Psoas muscle (tissue), 8 donors: Measurements from ENCODE around the gene APBB2. TPM values are rescaled to one million over a fixed set of nuclear protein-coding genes. Genes with fewer than 3 reads are reported as not detected.
A peak's percentile ranks its signal among the peaks of the same experiment; 100 is the strongest.

Source experiments
- ATAC-seq, 4 donors: fragments of 200-7000 bp; cut with Tn5 transposase; one replicate each; pipeline ENCODE4 v1.9.1; 2020; ENCODE audit warnings: moderate library complexity in 3 of 4, mild to moderate bottlenecking in 2 of 4
- DNase-seq, 2 donors: peaks; one replicate each; pipeline ENCODE4 v3.0.0-alpha.2; 2020
- H3K27ac ChIP-seq: fragments of 200-600 bp; one replicate; pipeline ENCODE4 v1.8.0; 2022
- H3K27me3 ChIP-seq, 3 donors: fragments of 200-600 bp in 1 of 3; one replicate each; pipeline versions ENCODE4 v1.6.1 to v1.8.0; 2013 to 2022; ENCODE audit warnings: low read length in 2 of 3, mild to moderate bottlenecking in 2 of 3, moderate library complexity in 1 of 3; ENCODE audit not compliant: insufficient read depth in 3 of 3
- H3K36me3 ChIP-seq, 2 donors: fragments of 200-600 bp in 1 of 2; one replicate each; pipeline versions ENCODE4 v1.6.1 to v1.8.0; 2013 to 2022; ENCODE audit warnings: low read depth in 1 of 2, mild to moderate bottlenecking in 1 of 2, moderate library complexity in 1 of 2; ENCODE audit not compliant: insufficient read depth in 1 of 2
- H3K4me1 ChIP-seq: fragments of 200-600 bp; one replicate; pipeline ENCODE4 v1.8.0; 2022
- H3K4me3 ChIP-seq: fragments of 200-600 bp; one replicate; pipeline ENCODE4 v1.8.0; 2022; ENCODE audit warnings: mild to moderate bottlenecking
- H3K9me3 ChIP-seq: fragments of 200-600 bp; one replicate; pipeline ENCODE4 v1.8.0; 2022
- WGBS, 3 donors: extraction: QIAGEN DNeasy Blood & Tissue Kit; methylation state at CpG; one replicate each; pipeline versions ENCODE4 v1.1.6 to v1.1.7; 2013; 5-methylcytosine and 5-hydroxymethylcytosine counted together
- intact Hi-C, 2 donors: fragments of 100-400 bp; cut with DNase I; formaldehyde crosslinking; loops; one replicate each; pipeline versions ENCODE4 v1.11.0 to v1.14.2; 2022
- polyA plus RNA-seq, 3 donors: library from polyadenylated mRNA; stranded (reverse); fragments of 200-250 nt; gene quantifications; one replicate each; pipeline ENCODE4 v1.2.3, GENCODE V29; 2013
- total RNA-seq, 4 donors: library from RNA; stranded (reverse); fragmentation: NEBNext Ultra II Directional in 2 of 4; extraction: Animal tissue kit (Norgen Biotek cat#: 25700) in 2 of 4; gene quantifications; one replicate each; pipeline versions ENCODE4 v1.2.1 to v1.2.4, GENCODE V29; 2021 to 2023
- TF ChIP-seq, protein P1 (sequence below): fragments of 200-600 bp; IDR thresholded peaks from one replicate; pipeline ENCODE4 v1.8.0; 2022; ENCODE audit warnings: antibody characterized with exemption
- donor health status: healthy with polysubstance abuse.
- donor health status: DM: no; HTN: no; CAD: no; lungs with moderate emphysema.
- donor health status: Bipolar disorder and iron deficiency.
- donor health status: healthy.
- donor health status: DM: yes; HTN: yes; CAD: no.
- donor health status: DM: no; HTN: no; CAD: no.
- donor health status: DM: no; HTN: no; CAD: no.
- donor health status: DM: yes; HTN: yes; CAD: no.

APBB2 gene
- total and polyA plus RNA-seq, 7 donors = 3.1 to 37.4 (median 11.3) TPM

DNA sequence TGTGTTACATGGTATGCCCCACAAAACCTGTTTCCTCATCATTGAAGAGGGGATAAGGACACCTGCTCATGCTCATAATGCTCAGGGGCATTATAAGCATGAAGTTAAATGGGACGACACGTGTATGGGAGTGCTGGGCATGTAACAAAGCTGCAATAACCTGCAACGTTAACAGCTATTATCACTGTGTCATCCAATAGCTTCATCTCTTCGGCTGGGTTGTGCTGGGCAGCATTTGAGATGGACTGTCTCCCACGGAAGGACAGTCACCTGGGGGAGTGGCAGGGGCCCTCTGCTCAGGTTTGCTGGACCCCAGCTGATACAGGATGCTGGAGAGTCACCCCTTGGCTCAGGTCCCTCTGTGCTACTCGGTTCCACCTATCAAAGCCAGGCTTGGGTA lies 370.1 kb downstream of the APBB2 start:
- 35 to 51% (median 36%) methylated on average over 6 of the region's 6 CpGs for WGBS, 3 donors
- peak overlapping the region; percentile 87 for H3K27ac ChIP-seq

GRCh38 chr4:40843696-40844095 lies 370.6 kb downstream of the APBB2 start:
- DNase-seq = no peak
- Histone ChIP-seq H3K27ac (peak overlapping the region; percentile 87), H3K36me3 (no peaks in the 10 kb centered on the region), H3K27me3 (no peaks in the 10 kb centered on the region), H3K4me3 (no peak overlapping the region), H3K4me1 (peaks cover 23% of the 10 kb centered on the region), H3K9me3 (no peaks in the 10 kb centered on the region)
- WGBS, 3 donors = 71 to 93% (median 74%) methylated on average over 1 of the region's 1 CpG
- TF ChIP-seq, protein P1, sequence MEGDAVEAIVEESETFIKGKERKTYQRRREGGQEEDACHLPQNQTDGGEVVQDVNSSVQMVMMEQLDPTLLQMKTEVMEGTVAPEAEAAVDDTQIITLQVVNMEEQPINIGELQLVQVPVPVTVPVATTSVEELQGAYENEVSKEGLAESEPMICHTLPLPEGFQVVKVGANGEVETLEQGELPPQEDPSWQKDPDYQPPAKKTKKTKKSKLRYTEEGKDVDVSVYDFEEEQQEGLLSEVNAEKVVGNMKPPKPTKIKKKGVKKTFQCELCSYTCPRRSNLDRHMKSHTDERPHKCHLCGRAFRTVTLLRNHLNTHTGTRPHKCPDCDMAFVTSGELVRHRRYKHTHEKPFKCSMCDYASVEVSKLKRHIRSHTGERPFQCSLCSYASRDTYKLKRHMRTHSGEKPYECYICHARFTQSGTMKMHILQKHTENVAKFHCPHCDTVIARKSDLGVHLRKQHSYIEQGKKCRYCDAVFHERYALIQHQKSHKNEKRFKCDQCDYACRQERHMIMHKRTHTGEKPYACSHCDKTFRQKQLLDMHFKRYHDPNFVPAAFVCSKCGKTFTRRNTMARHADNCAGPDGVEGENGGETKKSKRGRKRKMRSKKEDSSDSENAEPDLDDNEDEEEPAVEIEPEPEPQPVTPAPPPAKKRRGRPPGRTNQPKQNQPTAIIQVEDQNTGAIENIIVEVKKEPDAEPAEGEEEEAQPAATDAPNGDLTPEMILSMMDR = peak; percentile 39
- intact Hi-C loops = loop anchor here in 1 of 2 donors (5.0 to 10.0 kb wide), 3 partner anchors 54 to 109 kb away; no protein-coding TSS in a partner anchor
- peak in 3 of 4 donors; percentile 31 to 43 (median 41) for ATAC-seq

More for the DNA sequence above, 370.1 kb downstream of the APBB2 start:
- intact Hi-C loops = loop anchor here in 1 of 2 donors (5.0 to 10.0 kb wide), 3 partner anchors 53 to 109 kb away; no protein-coding TSS in a partner anchor
- Histone ChIP-seq H3K4me1 (peaks cover 23% of the 10 kb centered on the region), H3K4me3 (no peak overlapping the region), H3K27me3 (no peaks in the 10 kb centered on the region), H3K9me3 (no peaks in the 10 kb centered on the region), H3K36me3 (no peaks in the 10 kb centered on the region)
- DNase-seq (no peak), ATAC-seq (no peak)
- TF ChIP-seq, protein P1 = no peak

GRCh38 chr4:40842725-40843423 lies 371.5 kb downstream of the APBB2 start:
- Histone ChIP-seq H3K4me3 (no peak overlapping the region), H3K4me1 (peaks cover 23% of the 10 kb centered on the region), H3K27ac (peak overlapping the region; percentile 87), H3K36me3 (no peaks in the 10 kb centered on the region), H3K27me3 (no peaks in the 10 kb centered on the region), H3K9me3 (no peaks in the 10 kb centered on the region)
- WGBS, 3 donors = 43 to 54% (median 44%) methylated on average over 14 of the region's 14 CpGs
- DNase-seq (no peak), ATAC-seq (peak; percentile 2 to 36 (median 20))
- intact Hi-C loops = loop anchor here in 1 of 2 donors (5.0 to 10.0 kb wide), 3 partner anchors 54 to 108 kb away; no protein-coding TSS in a partner anchor
- TF ChIP-seq, protein P1 = no peak

GRCh38 chr4:40842318-40842717 lies 372.0 kb downstream of the APBB2 start:
- no peaks in the 10 kb centered on the region for H3K27me3 ChIP-seq
- H3K4me1 ChIP-seq = peaks cover 23% of the 10 kb centered on the region
- peak overlapping the region; percentile 44 for H3K4me3 ChIP-seq
- peak in 1 of 2 donors; percentile 86 for DNase-seq
- no peaks in the 10 kb centered on the region for H3K9me3 ChIP-seq
- ATAC-seq = peak; percentile 65 to 88 (median 85)
- no peaks in the 10 kb centered on the region for H3K36me3 ChIP-seq
- H3K27ac ChIP-seq = peak overlapping the region; percentile 87
- intact Hi-C loops = loop anchor here in 1 of 2 donors (5.0 to 10.0 kb wide), 3 partner anchors 55 to 108 kb away; no protein-coding TSS in a partner anchor
- WGBS, 3 donors = 33 to 38% (median 38%) methylated on average over 13 of the region's 13 CpGs
- TF ChIP-seq, protein P1 = no peak
